Right cardiac atrium (tissue), 5 donors: ENCODE measurements around the gene CKMT1B. TPM values are rescaled to one million over a fixed set of nuclear protein-coding genes. Genes with fewer than 3 reads are reported as not detected.

Experiments
- polyA plus RNA-seq: library from polyadenylated mRNA; stranded (reverse); fragments of 200-250 nt; gene quantifications from one replicate; pipeline ENCODE4 v1.2.3, GENCODE V29; 2013
- total RNA-seq, 4 donors: library from RNA; stranded (reverse); fragmentation: NEBNext Ultra II Directional; extraction: Animal tissue kit (Norgen Biotek cat#: 25700); gene quantifications; one replicate each; pipeline ENCODE4 v1.2.1, GENCODE V29; 2021
- donor health status: healthy with polysubstance abuse.
- donor health status: DM: no; HTN: yes; CAD: no.
- donor health status: DM: no; HTN: no; CAD: no.
- donor health status: DM: no; HTN: yes; CAD: no; lungs with severe emphysema.
- donor health status: DM: yes; HTN: yes; CAD: no.

The CKMT1B gene
- total and polyA plus RNA-seq, 5 donors, result 0.40 to 2.7 (median 0.70) TPM

Other genes with a start within 250 kb of the CKMT1B start
- 10 to 100 TPM; 12.3 to 13.4 (median 12.5) TPM for gene ZSCAN29, start 223.0 kb upstream of the CKMT1B start, total RNA-seq
- gene ZSCAN29, start 223.0 kb upstream of the CKMT1B start, polyA plus RNA-seq, result 4.7 TPM
- 10 to 100 TPM; 10.8 to 12.4 (median 11.8) TPM for gene TUBGCP4, start 222.9 kb upstream of the CKMT1B start, total RNA-seq
- 5.2 TPM for gene TUBGCP4, start 222.9 kb upstream of the CKMT1B start, polyA plus RNA-seq
- 10 to 100 TPM; 30.4 to 44.4 (median 36.7) TPM for gene TP53BP1, start 100.9 kb upstream of the CKMT1B start, total RNA-seq
- gene TP53BP1, start 100.9 kb upstream of the CKMT1B start, polyA plus RNA-seq, result 14.6 TPM
- gene MAP1A, start 76.4 kb upstream of the CKMT1B start, total RNA-seq, result 10 to 100 TPM; 39.5 to 87.6 (median 58.9) TPM
- gene MAP1A, start 76.4 kb upstream of the CKMT1B start, polyA plus RNA-seq, result 29.7 TPM
- 10 to 100 TPM; 17.6 to 26.7 (median 22.3) TPM for gene PPIP5K1, start 3.8 kb upstream of the CKMT1B start, total RNA-seq
- gene PPIP5K1, start 3.8 kb upstream of the CKMT1B start, polyA plus RNA-seq, result 6.8 TPM
- gene STRC, start 24.8 kb downstream of the CKMT1B start, total RNA-seq, result under 1 TPM in 2 of 4 donors, not detected in 2; 0.11 to 0.34 TPM
- gene STRC, start 24.8 kb downstream of the CKMT1B start, polyA plus RNA-seq, result 0.09 TPM
- gene CATSPER2, start 54.8 kb downstream of the CKMT1B start, total RNA-seq, result 1 to 10 TPM; 1.2 to 2.0 (median 1.6) TPM
- gene CATSPER2, start 54.8 kb downstream of the CKMT1B start, polyA plus RNA-seq, result 2.5 TPM
- gene CKMT1A, start 99.8 kb downstream of the CKMT1B start, total RNA-seq, result under 1 TPM in 3 of 4 donors, not detected in 1; 0.40 to 0.50 (median 0.43) TPM
- 1.8 TPM for gene CKMT1A, start 99.8 kb downstream of the CKMT1B start, polyA plus RNA-seq
- 100 to 1,000 TPM; 151 to 251 (median 216) TPM for gene PDIA3, start 152.4 kb downstream of the CKMT1B start, total RNA-seq
- 156 TPM for gene PDIA3, start 152.4 kb downstream of the CKMT1B start, polyA plus RNA-seq
- 1 to 10 TPM; 1.6 to 2.8 (median 1.9) TPM for gene ELL3, start 182.9 kb downstream of the CKMT1B start, total RNA-seq
- 1.1 TPM for gene ELL3, start 182.9 kb downstream of the CKMT1B start, polyA plus RNA-seq
- gene SERF2, start 198.3 kb downstream of the CKMT1B start, total RNA-seq, result 1,000 to 10,000 TPM in 1 of 4 donors, 100 to 1,000 TPM in 3; 889 to 1,080 (median 940) TPM
- 2,656 TPM for gene SERF2, start 198.3 kb downstream of the CKMT1B start, polyA plus RNA-seq
- under 1 TPM in 3 of 4 donors, not detected in 1; 0.12 to 0.29 (median 0.25) TPM for gene SERINC4, start 206.2 kb downstream of the CKMT1B start, total RNA-seq
- gene SERINC4, start 206.2 kb downstream of the CKMT1B start, polyA plus RNA-seq, result 0.41 TPM
- 10 to 100 TPM in 3 of 4 donors, 1 to 10 TPM in 1; 9.6 to 16.0 (median 14.5) TPM for gene HYPK, start 206.6 kb downstream of the CKMT1B start, total RNA-seq
- gene HYPK, start 206.6 kb downstream of the CKMT1B start, polyA plus RNA-seq, result 37.9 TPM
- gene MFAP1, start 230.7 kb downstream of the CKMT1B start, total RNA-seq, result 10 to 100 TPM; 17.4 to 21.2 (median 19.3) TPM
- gene MFAP1, start 230.7 kb downstream of the CKMT1B start, polyA plus RNA-seq, result 19.7 TPM
- 1 to 10 TPM; 2.9 to 3.4 (median 3.0) TPM for gene WDR76, start 233.0 kb downstream of the CKMT1B start, total RNA-seq
- gene WDR76, start 233.0 kb downstream of the CKMT1B start, polyA plus RNA-seq, result 0.97 TPM